DND-41 (cell line): ENCODE results near the gene SPRY2.

Experiments
- CTCF ChIP-seq: IDR thresholded peaks from 2 replicates; pipeline ENCODE4 v1.5.1; 2012; ENCODE audit warnings: borderline replicate concordance, low read length, moderate library complexity, mild to moderate bottlenecking; ENCODE audit not compliant: poor library complexity, severe bottlenecking; ENCODE audit errors: extremely low read depth
- EZH2 ChIP-seq: IDR thresholded peaks from 3 replicates; pipeline ENCODE4 v1.6.1; 2012; ENCODE audit warnings: borderline replicate concordance, low read depth, mild to moderate bottlenecking, moderate library complexity, low read length, inconsistent platforms; ENCODE audit not compliant: severe bottlenecking

- TF ChIP-seq CTCF (no peak), EZH2 (no peak)
Observed at GRCh38 chr13:80348314-80348713, 7.4 kb upstream of the SPRY2 start.
